NOMO-1 treated with dmso at 0.1 percent for 144 hours (cell line): ENCODE data around the gene PLXNB2.

Experiments
- DNase-seq: peaks from one replicate; lab custom pipeline; 2025; ENCODE audit not compliant: unreplicated experiment; lab: John Stamatoyannopoulos, UW

PLXNB2 gene

GRCh38 chr22:50299785-50300619 is 7.4 kb downstream of the PLXNB2 start:
- DNase-seq = no peak

- no peak for DNase-seq
Measured at GRCh38 chr22:50298937-50299784, 8.3 kb downstream of the PLXNB2 start.

GRCh38 chr22:50298266-50298637 is 9.2 kb downstream of the PLXNB2 start:
- no peak for DNase-seq

- DNase-seq = no peak
Measured at GRCh38 chr22:50297510-50298265, 9.8 kb downstream of the PLXNB2 start.

GRCh38 chr22:50296658-50297490 is 10.6 kb downstream of the PLXNB2 start:
- no peak for DNase-seq

GRCh38 chr22:50294319-50294656 is 13.2 kb downstream of the PLXNB2 start:
- DNase-seq = no peak

GRCh38 chr22:50293441-50294318 is 13.8 kb downstream of the PLXNB2 start:
- DNase-seq = no peak

- DNase-seq = no peak
Measured at GRCh38 chr22:50292643-50293440, 14.6 kb downstream of the PLXNB2 start.

- DNase-seq = no peak
Measured at GRCh38 chr22:50289942-50290630, 17.4 kb downstream of the PLXNB2 start.

- no peak for DNase-seq
Measured at GRCh38 chr22:50289151-50289941, 18.1 kb downstream of the PLXNB2 start.

GRCh38 chr22:50287731-50288130 is 19.7 kb downstream of the PLXNB2 start:
- no peak for DNase-seq

- DNase-seq = no peak
Measured at GRCh38 chr22:50286701-50287318, 20.6 kb downstream of the PLXNB2 start.

GRCh38 chr22:50286275-50286674 is 21.2 kb downstream of the PLXNB2 start:
- DNase-seq = no peak

GRCh38 chr22:50285568-50286229 is 21.7 kb downstream of the PLXNB2 start:
- DNase-seq = no peak

- no peak for DNase-seq
Measured at GRCh38 chr22:50284479-50284878, 23.0 kb downstream of the PLXNB2 start.

- DNase-seq = no peak
Measured at GRCh38 chr22:50283821-50284220, 23.6 kb downstream of the PLXNB2 start.
